ENCODE measurements around the gene TIMELESS. TPM values are rescaled to one million over a fixed set of nuclear protein-coding genes. Genes with fewer than 3 reads are reported as not detected.

Gene TIMELESS
- total and polyA plus RNA-seq, 9 of the 15 experiments (the other 6 are each of a cell fraction or from before 2014, with no cell fraction given): 11.9 to 59.2 (median 35.8) TPM

GRCh38 chr12:56468216-56469006 is 19.2 kb upstream of the TIMELESS start, which contains the start of gene SPRYD4 (continued):
- no peak for TF ChIP-seq ZNF76 (CRISPR knock-in tag; IDR thresholded peaks at IDR 0.05; ENCODE audit: borderline replicate concordance)
- no peak for TF ChIP-seq POLR2AphosphoS2 (IDR thresholded peaks at IDR 0.05; ENCODE audit: low read length)
- TF ChIP-seq ZNF174 (CRISPR knock-in tag; IDR thresholded peaks at IDR 0.05): no peak
- peak; percentile 84 to 96 (median 95) for TF ChIP-seq YY1 (IDR thresholded peaks at IDR 0.05; ENCODE audit: borderline replicate concordance in 1 of 3, control insufficient read depth in 1 of 3, extremely low read depth in 1 of 3, insufficient read depth in 3 of 3, insufficient read length in 1 of 3, insufficient replicate concordance in 2 of 3, low read depth in 1 of 3, low read length in 2 of 3)
- peak; percentile 75 for TF ChIP-seq ETV5 (CRISPR knock-in tag; IDR thresholded peaks at IDR 0.05; ENCODE audit: low read depth)
- TF ChIP-seq ILF3 (IDR thresholded peaks at IDR 0.05; ENCODE audit: borderline replicate concordance): no peak
- no peak for TF ChIP-seq ATF3 (IDR thresholded peaks at IDR 0.05)
- TF ChIP-seq ATF3 (CRISPR knock-in tag; conservative IDR thresholded peaks at IDR 0.05): no peak
- no peak for TF ChIP-seq DLX4 (CRISPR knock-in tag; IDR thresholded peaks at IDR 0.05)
- TF ChIP-seq KLF13 (tag; IDR thresholded peaks at IDR 0.05; ENCODE audit: borderline replicate concordance, low read depth): peak; percentile 98
- TF ChIP-seq LARP7 (IDR thresholded peaks at IDR 0.05): no peak
- TF ChIP-seq ZNF449 (CRISPR knock-in tag; IDR thresholded peaks at IDR 0.05): no peak
- TF ChIP-seq ZNF695 (CRISPR knock-in tag; IDR thresholded peaks at IDR 0.05): no peak
- TF ChIP-seq POLR3G (IDR thresholded peaks at IDR 0.05; ENCODE audit: extremely low read depth, insufficient read length, insufficient replicate concordance): no peak
- no peak for TF ChIP-seq EZH2 (IDR thresholded peaks at IDR 0.05; ENCODE audit: borderline replicate concordance, low read depth, low read length)
- TF ChIP-seq ATF4 (CRISPR knock-in tag; IDR thresholded peaks at IDR 0.05): no peak
- peak; percentile 91 for TF ChIP-seq TBP (optimal IDR thresholded peaks at IDR 0.05; ENCODE audit: low read depth, low read length)
- TF ChIP-seq ZBTB43 (CRISPR knock-in tag; IDR thresholded peaks at IDR 0.05): no peak
- no peak for TF ChIP-seq ZNF551 (CRISPR knock-in tag; IDR thresholded peaks at IDR 0.05)
- TF ChIP-seq NCOA1 (IDR thresholded peaks at IDR 0.05; ENCODE audit: low read depth): no peak
- TF ChIP-seq ZNF24 (IDR thresholded peaks at IDR 0.05): 0 out of 2 replicates have a peak, but pooled peaks have one; percentile 46
- peak; percentile 43; the same call in 1 of the 2 replicates for TF ChIP-seq BACH1 (tag; IDR thresholded peaks at IDR 0.05)
